Metanephros (tissue), 2 donors: ENCODE data around the gene HEATR3. TPM values are rescaled to one million over a fixed set of nuclear protein-coding genes. Genes with fewer than 3 reads are reported as not detected.

ENCODE experiments used
- small RNA-seq: library from RNA; depleted of rRNA; stranded (forward); fragments of <200 nt; gene quantifications from one replicate; pipeline ENCODE3, GENCODE V24; 2014; ENCODE audit warnings: low replicate concordance
- total RNA-seq: library from RNA; depleted of rRNA; stranded (reverse); fragments of >200 nt; gene quantifications from one replicate; pipeline ENCODE4 v1.2.3, GENCODE V29; 2014

HEATR3 gene
- total RNA-seq: 25.6 TPM

DNA sequence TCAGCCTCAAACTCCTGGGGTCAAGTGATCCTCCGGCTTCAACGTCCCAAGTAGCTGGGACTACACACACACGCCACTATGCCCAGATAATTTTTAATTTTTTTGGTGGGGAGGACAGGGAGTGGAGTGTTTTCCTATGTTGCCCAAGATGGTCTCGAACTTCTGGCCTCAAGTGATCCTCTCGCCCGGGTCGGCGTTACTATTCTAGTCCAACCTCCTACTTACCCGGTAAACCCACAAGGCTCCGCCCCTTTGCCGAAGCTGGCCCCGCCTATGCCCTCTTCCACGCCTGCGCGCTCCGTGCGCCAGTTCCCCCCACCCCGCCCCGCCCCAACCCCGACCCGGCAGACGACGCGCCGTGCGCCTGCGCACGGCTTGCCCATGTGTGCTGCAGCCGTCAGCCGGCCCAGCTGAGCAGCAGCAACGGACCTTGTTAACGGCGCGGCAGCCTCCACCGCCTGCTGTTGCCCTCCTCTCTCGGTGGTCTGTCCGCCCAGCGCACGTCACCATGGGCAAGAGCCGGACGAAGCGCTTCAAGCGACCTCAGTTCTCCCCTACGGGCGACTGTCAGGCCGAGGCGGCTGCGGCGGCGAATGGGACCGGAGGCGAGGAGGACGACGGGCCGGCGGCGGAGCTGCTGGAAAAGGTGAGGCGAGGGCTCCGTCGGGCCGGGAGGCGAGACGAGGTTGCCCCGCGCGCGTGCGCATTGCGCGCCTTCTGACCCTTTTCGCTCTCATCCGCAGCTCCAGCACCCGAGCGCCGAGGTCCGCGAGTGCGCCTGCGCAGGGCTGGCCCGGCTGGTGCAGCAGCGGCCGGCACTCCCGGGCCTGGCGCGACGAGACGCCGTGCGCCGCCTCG lies at the start of gene HEATR3:
TSS of gene HEATR3 (plus strand) at position 347 of the 858 bp plus-strand sequence. CDS start at position 509, 162 bp downstream.

GRCh38 chr16:50024684-50025536 lies 40.9 kb upstream of the HEATR3 start, which contains the start of gene CNEP1R1:
CNEP1R1 (plus strand) TSS chr16:50025225; CDS start chr16:50025316, 91 bp downstream.

GRCh38 chr16:50152807-50153595 lies 87.2 kb downstream of the HEATR3 start, which contains the start of gene TENT4B:
TENT4B (plus strand) TSS chr16:50153306; CDS start chr16:50153622, 316 bp downstream.

Small RNA genes lying within 50 kb of the gene (small RNA-seq; reads per million reads assigned to genes)
- not detected for gene RF00017
- not detected for gene RF00156
- not detected for gene RNY4P3
- gene RPL10P14: not detected

Other genes with a start within 250 kb of the HEATR3 start
- 31.5 TPM for gene ZNF423, start 209.9 kb upstream of the HEATR3 start, total RNA-seq
- 27.1 TPM for gene CNEP1R1, start 40.7 kb upstream of the HEATR3 start, total RNA-seq
- gene TENT4B, start 87.3 kb downstream of the HEATR3 start, total RNA-seq: 12.1 TPM
- 21.2 TPM for gene ADCY7, start 200.6 kb downstream of the HEATR3 start, total RNA-seq